GM21447 (cell line): Measurements from ENCODE around the gene NCAPG2.

Experiments used
- ATAC-seq: cut with Tn5 transposase; IDR thresholded peaks from one replicate; pipeline ENCODE4 v1.9.1; 2021; ENCODE audit not compliant: unreplicated experiment

Gene NCAPG2

GRCh38 chr7:158735935-158736334 lies 31.3 kb upstream of the NCAPG2 start:
- ATAC-seq, result no peak

- ATAC-seq, result no peak
These were observed 30.3 kb upstream of the NCAPG2 start for GRCh38 chr7:158734861-158735260.

GRCh38 chr7:158733775-158734494 lies 29.3 kb upstream of the NCAPG2 start:
- no peak for ATAC-seq

- ATAC-seq, result no peak
These were observed 28.6 kb upstream of the NCAPG2 start for GRCh38 chr7:158733220-158733519.

- no peak for ATAC-seq
These were observed 28.1 kb upstream of the NCAPG2 start for GRCh38 chr7:158732494-158733219.

GRCh38 chr7:158731761-158732160 lies 27.2 kb upstream of the NCAPG2 start:
- no peak for ATAC-seq

- no peak for ATAC-seq
These were observed 26.1 kb upstream of the NCAPG2 start for GRCh38 chr7:158730383-158731346.

GRCh38 chr7:158729646-158730382 lies 25.2 kb upstream of the NCAPG2 start:
- ATAC-seq, result no peak

GRCh38 chr7:158728911-158729645 lies 24.5 kb upstream of the NCAPG2 start:
- ATAC-seq, result no peak

- ATAC-seq, result no peak
These were observed 23.1 kb upstream of the NCAPG2 start for GRCh38 chr7:158727690-158728089.

GRCh38 chr7:158726277-158726807 lies 21.7 kb upstream of the NCAPG2 start:
- no peak for ATAC-seq

- ATAC-seq, result no peak
These were observed 20.8 kb upstream of the NCAPG2 start for GRCh38 chr7:158725506-158725800.

GRCh38 chr7:158724658-158725505 lies 20.3 kb upstream of the NCAPG2 start:
- no peak for ATAC-seq

GRCh38 chr7:158723714-158724385 lies 19.2 kb upstream of the NCAPG2 start:
- ATAC-seq, result no peak

- no peak for ATAC-seq
These were observed 18.7 kb upstream of the NCAPG2 start for GRCh38 chr7:158723266-158723665.

- no peak for ATAC-seq
These were observed 18.1 kb upstream of the NCAPG2 start for GRCh38 chr7:158722574-158723237.

- no peak for ATAC-seq
These were observed 15.5 kb upstream of the NCAPG2 start for GRCh38 chr7:158720112-158720511.

GRCh38 chr7:158716802-158717201 lies 12.2 kb upstream of the NCAPG2 start:
- ATAC-seq, result no peak
